ENCODE results near the gene ZC3H10. TPM values are rescaled to one million over a fixed set of nuclear protein-coding genes. Genes with fewer than 3 reads are reported as not detected.

The ZC3H10 gene
- total and polyA plus RNA-seq, 2 of the 13 experiments (the other 11 are each of a cell fraction or from before 2014, with no cell fraction given): 0.70 to 2.3 TPM

DNA sequence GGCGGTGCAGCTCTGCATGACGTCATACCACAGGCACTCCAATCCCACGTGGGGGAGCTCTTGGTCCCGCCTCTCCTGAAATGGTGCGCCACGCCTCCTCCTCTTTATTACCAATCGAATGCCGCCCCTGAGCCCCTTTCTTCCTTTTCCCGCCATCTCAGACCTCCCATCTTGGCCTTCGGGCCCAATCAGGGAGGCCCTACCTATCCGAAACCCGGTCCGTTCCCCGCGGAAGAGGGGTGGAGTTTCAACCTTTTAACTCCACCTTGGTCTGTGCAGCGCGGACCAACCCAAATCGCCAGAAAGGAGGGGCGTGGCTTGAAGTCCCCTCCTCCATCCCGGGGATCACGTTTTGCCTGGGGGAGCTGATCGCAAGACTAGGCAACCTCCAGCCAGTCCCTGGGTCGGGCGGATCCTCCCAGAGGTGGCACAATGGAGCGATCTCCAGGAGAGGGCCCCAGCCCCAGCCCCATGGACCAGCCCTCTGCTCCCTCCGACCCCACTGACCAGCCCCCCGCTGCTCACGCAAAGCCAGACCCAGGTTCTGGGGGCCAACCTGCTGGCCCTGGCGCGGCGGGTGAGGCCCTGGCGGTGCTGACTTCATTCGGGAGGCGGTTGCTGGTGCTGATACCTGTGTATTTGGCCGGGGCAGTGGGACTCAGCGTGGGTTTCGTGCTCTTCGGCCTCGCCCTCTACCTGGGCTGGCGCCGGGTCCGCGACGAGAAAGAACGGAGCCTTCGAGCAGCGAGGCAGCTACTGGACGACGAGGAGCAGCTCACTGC lies 10.0 kb downstream of the ZC3H10 start, which contains the start of gene ESYT1 (continued):
- TF ChIP-seq UBTF (CRISPR knock-in tag; IDR thresholded peaks at IDR 0.05): peak; percentile 60; the same call in 1 of the 2 replicates
- no peak for TF ChIP-seq ZNF850 (CRISPR knock-in tag; conservative IDR thresholded peaks at IDR 0.05)
- TF ChIP-seq ELF1 (CRISPR knock-in tag; IDR thresholded peaks at IDR 0.05): peak; percentile 50
- peak; percentile 78; the same call in 1 of the 2 replicates for TF ChIP-seq ZSCAN29 (CRISPR knock-in tag; conservative IDR thresholded peaks at IDR 0.05)
- no peak for TF ChIP-seq IKZF1 (IDR thresholded peaks at IDR 0.05)
- TF ChIP-seq ZNF761 (CRISPR knock-in tag; conservative IDR thresholded peaks at IDR 0.05): 0 out of 2 replicates have a peak, but pooled peaks have one; percentile 42
- TF ChIP-seq ZNF205 (CRISPR knock-in tag; IDR thresholded peaks at IDR 0.05): no peak
- 0 out of 2 replicates have a peak, but pooled peaks have one; percentile 33 for TF ChIP-seq ZNF569 (CRISPR knock-in tag; IDR thresholded peaks at IDR 0.05; ENCODE audit: borderline replicate concordance)
- peak; percentile 34 for TF ChIP-seq MXD4 (CRISPR knock-in tag; IDR thresholded peaks at IDR 0.05)
- no peak for TF ChIP-seq ZBTB38 (CRISPR knock-in tag; IDR thresholded peaks at IDR 0.05)
- TF ChIP-seq NAIF1 (CRISPR knock-in tag; IDR thresholded peaks at IDR 0.05; ENCODE audit: borderline replicate concordance): peak; percentile 57; the same call in 1 of the 2 replicates
- no peak for TF ChIP-seq EP300 (IDR thresholded peaks at IDR 0.05; ENCODE audit: low read depth in 2 of 2, low read length in 2 of 2)
- TF ChIP-seq EP300 (CRISPR knock-in tag; IDR thresholded peaks at IDR 0.05; ENCODE audit: borderline replicate concordance): peak; percentile 36; the same call in 1 of the 2 replicates
- TF ChIP-seq ZNF451 (CRISPR knock-in tag; IDR thresholded peaks at IDR 0.05): peak; percentile 67; the same call in 1 of the 2 replicates
- TF ChIP-seq FOSL2 (CRISPR knock-in tag; IDR thresholded peaks at IDR 0.05): peak; percentile 47; the same call in 1 of the 2 replicates
- TF ChIP-seq ARNTL (CRISPR knock-in tag; IDR thresholded peaks at IDR 0.05): peak; percentile 94
- TF ChIP-seq ZNF350 (CRISPR knock-in tag; IDR thresholded peaks at IDR 0.05; ENCODE audit: borderline replicate concordance, low read depth): peak; percentile 39; the same call in 1 of the 2 replicates
- TF ChIP-seq DRAP1 (CRISPR knock-in tag; IDR thresholded peaks at IDR 0.05): peak; percentile 93
- peak; percentile 70; the same call in 1 of the 2 replicates for TF ChIP-seq ZBED4 (CRISPR knock-in tag; IDR thresholded peaks at IDR 0.05; ENCODE audit: borderline replicate concordance)
- peak; percentile 25; the same call in 1 of the 2 replicates for TF ChIP-seq ETV5 (CRISPR knock-in tag; IDR thresholded peaks at IDR 0.05; ENCODE audit: borderline replicate concordance)
- TF ChIP-seq GABPB1 (CRISPR knock-in tag; IDR thresholded peaks at IDR 0.05): peak; percentile 56; the same call in 1 of the 2 replicates
- no peak for TF ChIP-seq ZC3H4 (CRISPR knock-in tag; IDR thresholded peaks at IDR 0.05; ENCODE audit: borderline replicate concordance)

Measured in HepG2 (cell line).